ENCODE measurements around the gene MGRN1.

Gene MGRN1

DNA sequence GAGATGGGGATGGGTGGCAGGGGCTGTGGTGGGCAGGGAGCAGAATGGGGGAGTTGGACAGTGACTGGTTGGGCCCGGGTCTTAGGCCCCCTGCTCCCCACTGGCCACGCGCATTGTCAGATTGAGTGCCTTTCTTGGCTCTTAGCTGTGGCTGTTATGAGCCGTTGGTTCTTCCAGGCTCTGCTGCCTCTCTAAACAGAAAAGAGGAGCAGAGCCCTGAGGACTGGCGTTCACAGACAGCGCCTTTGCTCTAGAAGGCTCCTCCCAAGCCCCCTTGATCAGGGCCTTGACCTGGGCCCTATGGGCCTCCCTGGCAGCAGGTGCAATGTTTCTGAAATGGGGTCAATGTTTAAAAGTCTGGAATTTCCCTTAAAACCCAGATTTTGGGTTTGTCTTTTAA, 54.0 kb downstream of the MGRN1 start:
- no peak for DNase-seq (ENCODE audit: low read depth)
- no peak for TF ChIP-seq CTCF (conservative IDR thresholded peaks at IDR 0.05; ENCODE audit: low read depth, low read length)
- H3K4me3 ChIP-seq (ENCODE audit: low read depth, low read length), result no peak overlapping the region

DNA sequence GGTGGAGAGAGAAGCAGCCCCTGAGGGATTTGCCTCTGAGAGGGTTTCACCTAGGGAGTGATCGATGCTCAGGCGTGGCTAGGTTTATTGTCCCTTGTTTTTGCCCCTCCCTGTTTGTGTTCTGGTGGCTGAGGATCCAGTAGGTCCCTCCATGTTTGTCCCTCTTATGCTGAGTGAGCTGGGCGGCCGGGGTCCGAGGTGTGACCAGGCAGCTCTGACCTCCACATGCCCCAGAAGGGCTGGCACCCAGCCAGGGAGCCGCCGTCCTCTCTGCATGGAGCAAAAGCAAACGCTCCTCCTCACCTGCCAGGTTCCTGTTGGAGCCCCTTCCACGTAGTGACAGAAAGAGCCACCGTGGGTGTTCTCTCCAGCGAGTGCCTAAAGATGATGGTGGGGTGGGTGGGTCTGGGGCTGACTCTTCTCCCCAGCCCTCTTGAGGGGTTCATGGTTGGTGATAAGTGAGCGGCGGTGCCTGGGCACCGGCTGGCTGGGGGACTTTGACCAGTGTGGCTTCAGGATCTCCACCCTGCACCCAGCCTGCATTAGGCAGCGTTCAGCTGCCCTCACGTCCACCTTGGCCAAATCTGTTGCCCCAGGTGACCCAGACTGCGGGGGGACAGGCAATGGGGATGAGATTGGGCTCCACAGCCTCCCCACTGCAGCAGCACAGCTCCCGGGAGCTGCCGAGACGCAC, 54.7 kb downstream of the MGRN1 start:
- DNase-seq (ENCODE audit: low read depth), result no peak
- TF ChIP-seq CTCF (conservative IDR thresholded peaks at IDR 0.05; ENCODE audit: low read depth, low read length), result no peak
- H3K4me3 ChIP-seq (ENCODE audit: low read depth, low read length), result no peak overlapping the region

DNA sequence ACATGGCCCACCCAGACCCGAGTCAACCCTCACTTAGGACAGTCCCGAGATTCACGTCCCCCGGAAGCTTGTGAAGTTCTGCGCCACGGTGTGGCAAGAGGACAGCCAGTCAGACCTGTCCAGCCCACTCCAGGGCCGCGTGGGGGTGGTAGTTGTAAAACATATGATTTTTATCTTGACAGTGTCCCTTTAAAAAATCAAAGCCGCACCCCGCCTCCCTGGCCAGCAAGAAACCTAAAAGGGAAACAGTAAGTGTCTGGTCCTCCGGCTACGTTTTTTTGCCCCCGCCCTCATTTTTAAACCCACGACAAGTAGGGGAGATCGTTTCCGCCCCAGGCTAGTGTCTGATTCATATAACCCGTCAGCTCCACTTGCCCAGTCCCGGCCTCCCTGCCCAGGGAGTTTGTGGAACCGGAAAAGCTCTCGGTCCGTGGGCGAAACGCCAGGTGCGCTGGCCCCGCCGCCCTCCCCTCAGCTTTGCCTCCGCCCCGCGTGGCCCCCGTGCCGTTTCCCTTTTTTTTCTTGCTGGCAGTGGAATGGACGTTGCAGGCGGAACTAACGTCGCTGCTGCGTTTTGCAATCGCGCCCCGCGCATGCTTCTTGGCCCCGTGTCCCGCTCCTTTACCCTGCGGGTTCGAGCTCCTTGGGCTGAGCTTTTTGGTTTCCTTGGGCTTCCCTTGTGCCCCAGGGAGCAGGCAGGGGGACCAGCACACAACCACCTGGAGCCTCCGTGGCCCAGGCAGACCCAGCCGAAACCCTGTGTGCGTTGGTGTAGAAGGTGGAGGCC, 55.4 kb downstream of the MGRN1 start:
- no peak for TF ChIP-seq CTCF (conservative IDR thresholded peaks at IDR 0.05; ENCODE audit: low read depth, low read length)
- H3K4me3 ChIP-seq (ENCODE audit: low read depth, low read length), result no peak overlapping the region
- DNase-seq (ENCODE audit: low read depth), result no peak

DNA sequence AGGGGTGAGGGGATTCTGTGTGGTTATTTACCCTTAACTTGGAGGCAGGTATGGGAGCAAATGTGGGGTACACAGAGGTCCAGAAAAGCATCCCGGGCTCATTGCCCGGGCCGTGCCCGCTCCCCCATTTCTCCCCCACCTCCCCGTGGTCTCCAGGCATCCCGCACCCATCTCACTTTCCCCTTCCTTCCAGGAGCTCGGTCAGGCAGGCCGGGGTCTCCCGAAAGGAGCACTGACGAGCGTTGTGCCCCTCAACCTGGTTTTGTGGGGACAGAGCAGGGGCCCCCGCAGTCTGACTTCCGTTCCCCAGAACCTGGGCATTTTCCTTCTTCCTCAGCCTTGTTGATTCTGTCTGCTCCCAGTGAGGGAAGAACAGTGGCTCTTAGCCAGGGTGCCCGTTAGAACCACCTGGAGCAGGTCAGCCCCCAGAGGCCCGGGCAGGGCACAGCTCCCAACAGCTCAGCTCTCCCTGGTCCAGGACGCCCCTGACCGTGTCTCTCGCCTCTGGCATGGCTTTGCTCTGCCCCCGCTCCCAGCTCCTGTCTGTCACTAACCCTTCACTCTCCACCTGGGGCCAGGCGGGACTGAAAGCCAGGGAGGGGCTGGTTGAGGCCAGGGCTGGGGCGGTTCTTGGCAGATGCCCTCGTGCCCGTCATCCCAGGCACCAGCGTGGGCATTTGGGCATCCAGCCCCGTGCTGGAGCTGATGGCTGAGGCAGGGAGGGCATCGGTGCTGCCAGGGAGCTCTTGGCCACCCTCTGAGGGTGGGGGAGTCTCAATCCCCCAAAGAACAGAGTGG, 56.2 kb downstream of the MGRN1 start:
- no peak for TF ChIP-seq CTCF (conservative IDR thresholded peaks at IDR 0.05; ENCODE audit: low read depth, low read length)
- H3K4me3 ChIP-seq (ENCODE audit: low read depth, low read length), result no peak overlapping the region

DNA sequence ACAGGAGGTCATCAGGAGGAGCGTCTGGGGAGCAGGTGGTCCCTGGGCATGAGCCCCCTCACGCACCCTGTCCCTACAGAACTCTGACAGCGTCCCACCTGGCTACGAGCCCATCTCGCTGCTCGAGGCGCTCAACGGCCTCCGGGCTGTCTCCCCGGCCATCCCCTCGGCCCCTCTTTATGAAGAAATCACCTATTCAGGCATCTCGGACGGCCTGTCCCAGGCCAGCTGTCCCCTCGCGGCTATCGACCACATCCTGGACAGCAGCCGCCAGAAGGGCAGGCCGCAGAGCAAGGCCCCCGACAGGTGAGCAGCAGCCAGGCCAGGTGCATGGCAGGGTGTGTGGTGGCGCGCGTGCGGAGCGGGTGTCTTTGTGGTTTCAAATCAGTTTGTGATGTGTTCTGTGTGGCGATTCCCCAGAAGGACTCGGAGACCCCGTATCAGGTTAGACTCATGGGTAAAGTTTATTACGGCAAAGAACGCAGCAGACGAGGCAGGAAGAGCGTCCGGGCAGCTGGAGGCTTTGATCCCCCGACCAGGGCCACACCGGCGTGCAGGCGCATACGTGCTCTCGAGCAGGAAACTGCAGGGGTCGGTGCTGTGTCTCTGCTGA, 57.0 kb downstream of the MGRN1 start:
- TF ChIP-seq CTCF (conservative IDR thresholded peaks at IDR 0.05; ENCODE audit: low read depth, low read length), result no peak
- H3K4me3 ChIP-seq (ENCODE audit: low read depth, low read length), result no peak overlapping the region
- no peak for DNase-seq (ENCODE audit: low read depth)

More for the DNA sequence above, 56.2 kb downstream of the MGRN1 start:
- no peak for DNase-seq (ENCODE audit: low read depth)

DNA sequence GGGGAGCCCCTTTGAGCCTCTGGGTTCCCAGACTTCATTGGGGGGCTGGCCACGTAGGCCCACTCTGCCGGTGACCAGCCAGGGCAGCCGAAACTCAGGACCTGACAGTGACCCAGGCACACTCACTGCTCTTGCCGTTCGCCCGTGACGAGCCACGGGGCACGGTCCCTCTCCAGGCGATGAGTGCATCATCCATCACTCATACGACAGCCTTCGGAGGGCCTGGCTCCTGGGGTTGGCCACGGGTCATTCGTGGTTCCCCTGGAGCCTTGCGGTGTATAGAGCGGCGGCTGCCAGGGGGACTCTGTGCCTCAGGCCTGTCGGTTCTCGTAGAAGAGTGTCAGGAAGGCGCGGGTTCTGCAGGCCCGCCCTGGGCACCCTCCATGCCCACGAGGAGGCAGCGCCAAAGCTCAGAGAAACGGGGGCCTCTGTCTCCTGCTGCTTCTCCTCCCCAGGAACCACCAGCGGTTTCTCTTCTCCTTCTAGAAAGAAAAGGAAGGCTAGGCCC, 57.5 kb downstream of the MGRN1 start:
- H3K4me3 ChIP-seq (ENCODE audit: low read depth, low read length), result no peak overlapping the region
- no peak for TF ChIP-seq CTCF (conservative IDR thresholded peaks at IDR 0.05; ENCODE audit: low read depth, low read length)
- DNase-seq (ENCODE audit: low read depth), result no peak
